Measurements from ENCODE around the gene FAM117A. TPM values are rescaled to one million over a fixed set of nuclear protein-coding genes. Genes with fewer than 3 reads are reported as not detected.

Gene FAM117A, protein sequence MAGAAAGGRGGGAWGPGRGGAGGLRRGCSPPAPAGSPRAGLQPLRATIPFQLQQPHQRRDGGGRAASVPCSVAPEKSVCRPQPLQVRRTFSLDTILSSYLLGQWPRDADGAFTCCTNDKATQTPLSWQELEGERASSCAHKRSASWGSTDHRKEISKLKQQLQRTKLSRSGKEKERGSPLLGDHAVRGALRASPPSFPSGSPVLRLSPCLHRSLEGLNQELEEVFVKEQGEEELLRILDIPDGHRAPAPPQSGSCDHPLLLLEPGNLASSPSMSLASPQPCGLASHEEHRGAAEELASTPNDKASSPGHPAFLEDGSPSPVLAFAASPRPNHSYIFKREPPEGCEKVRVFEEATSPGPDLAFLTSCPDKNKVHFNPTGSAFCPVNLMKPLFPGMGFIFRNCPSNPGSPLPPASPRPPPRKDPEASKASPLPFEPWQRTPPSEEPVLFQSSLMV
- total RNA-seq (12.9 TPM), polyA plus RNA-seq (ENCODE audit: insufficient read depth, low read depth, low replicate concordance) (11.1 TPM)
- long read RNA-seq, donor 1, partial matches to known transcripts: 0 of 2 reads
- long read RNA-seq, donor 1, other reads (novel, unspliced or antisense): 0 of 2 reads
- long read RNA-seq, donor 2, transcript FAM117A-201 (8 exons, 2,365 nt): major isoform, 9 of 17 reads
- long read RNA-seq, donor 2, partial matches to known transcripts: 8 of 17 reads
- long read RNA-seq, donor 2, other reads (novel, unspliced or antisense): 0 of 17 reads
- long read RNA-seq, donor 3, partial matches to known transcripts: 46 of 49 reads
- long read RNA-seq, donor 3, other reads (novel, unspliced or antisense): 0 of 49 reads
- long read RNA-seq, donor 4, partial matches to known transcripts: 0 of 4 reads
- long read RNA-seq, donor 4, other reads (novel, unspliced or antisense): 0 of 4 reads
- long read RNA-seq, donor 5: 0 reads
- long read RNA-seq, donor 6, partial matches to known transcripts: 0 of 1 reads
- long read RNA-seq, donor 6, other reads (novel, unspliced or antisense): 0 of 1 reads
- long read RNA-seq, donor 7, partial matches to known transcripts: 0 of 4 reads
- long read RNA-seq, donor 7, other reads (novel, unspliced or antisense): 4 of 4 reads
- long read RNA-seq, donor 8, transcript FAM117A-201 (8 exons, 2,365 nt): major isoform, 6 of 6 reads
- long read RNA-seq, donor 8, partial matches to known transcripts: 0 of 6 reads
- long read RNA-seq, donor 8, other reads (novel, unspliced or antisense): 0 of 6 reads
- long read RNA-seq, donor 9, partial matches to known transcripts: 0 of 2 reads
- long read RNA-seq, donor 9, other reads (novel, unspliced or antisense): 0 of 2 reads
- long read RNA-seq, donor 10, partial matches to known transcripts: 0 of 4 reads
- long read RNA-seq, donor 10, other reads (novel, unspliced or antisense): 0 of 4 reads

DNA sequence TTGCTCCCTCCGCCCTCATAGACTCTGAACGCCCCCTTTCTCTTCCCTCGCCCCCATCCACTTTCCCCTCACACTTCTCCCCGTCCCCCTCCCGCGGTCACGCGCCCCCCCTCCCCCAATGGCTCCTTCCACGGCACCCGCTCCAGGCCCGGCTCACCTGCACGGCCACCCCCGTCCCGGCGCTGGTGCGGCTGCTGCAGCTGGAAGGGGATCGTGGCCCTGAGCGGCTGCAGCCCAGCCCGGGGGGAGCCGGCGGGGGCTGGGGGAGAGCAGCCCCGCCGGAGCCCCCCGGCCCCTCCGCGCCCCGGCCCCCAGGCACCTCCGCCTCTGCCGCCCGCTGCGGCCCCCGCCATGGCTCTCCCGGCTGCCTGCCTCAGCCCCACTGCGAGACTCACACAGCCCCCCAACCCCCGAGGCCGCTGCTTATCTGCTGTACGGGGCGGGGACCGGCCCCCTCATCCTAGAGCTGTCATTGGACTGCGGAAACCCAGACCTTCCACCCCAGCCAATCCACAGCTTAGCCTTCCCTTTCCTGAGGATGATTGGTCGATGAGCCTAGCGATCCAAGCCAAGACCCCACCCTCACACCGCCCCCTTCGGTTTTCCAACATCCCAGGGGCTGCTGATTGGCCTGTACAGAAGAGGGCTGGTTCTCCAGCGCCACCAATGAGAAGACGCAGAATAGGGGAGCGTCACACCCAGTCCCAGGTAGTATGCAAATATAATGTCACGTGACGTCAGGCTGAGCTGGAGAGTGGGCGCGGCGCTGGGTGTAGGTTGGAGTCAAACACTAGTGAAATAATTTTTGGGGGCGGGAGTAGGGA is at the start of gene FAM117A:
FAM117A (minus strand) TSS at position 397 of the 824 bp plus-strand sequence; CDS start at position 353, 44 bp downstream.
- Histone ChIP-seq H3K9me3 (ENCODE audit: control insufficient read depth in 2 of 3, insufficient read depth in 1 of 3, low read length in 3 of 3) (no peaks in the 10 kb centered on the region), H3K9ac (ENCODE audit: low read length in 3 of 3) (peak within 1 kb of the TSS in 2 of 3 donors; percentile 59 to 68), H3K4me1 (ENCODE audit: control insufficient read depth in 2 of 3, insufficient read depth in 2 of 3, low read depth in 1 of 3, low read length in 3 of 3) (peaks cover 0 to 7% (median 3%) of the 10 kb centered on the region in 3 donors), H3K27me3 (ENCODE audit: control insufficient read depth, insufficient read depth, low read length) (no peaks in the 10 kb centered on the region), H3K27ac (ENCODE audit: low read depth in 2 of 2, low read length in 2 of 2) (no peak within 1 kb of the TSS), H3K4me3 (ENCODE audit: low read length in 3 of 3) (peak within 1 kb of the TSS; percentile 77 to 83 (median 80)), H3K36me3 (ENCODE audit: control insufficient read depth in 2 of 3, insufficient read depth in 3 of 3, low read length in 3 of 3) (no peaks in the 10 kb centered on the region)
- FAIRE-seq: peak; percentile 98
- TF ChIP-seq, protein P1, sequence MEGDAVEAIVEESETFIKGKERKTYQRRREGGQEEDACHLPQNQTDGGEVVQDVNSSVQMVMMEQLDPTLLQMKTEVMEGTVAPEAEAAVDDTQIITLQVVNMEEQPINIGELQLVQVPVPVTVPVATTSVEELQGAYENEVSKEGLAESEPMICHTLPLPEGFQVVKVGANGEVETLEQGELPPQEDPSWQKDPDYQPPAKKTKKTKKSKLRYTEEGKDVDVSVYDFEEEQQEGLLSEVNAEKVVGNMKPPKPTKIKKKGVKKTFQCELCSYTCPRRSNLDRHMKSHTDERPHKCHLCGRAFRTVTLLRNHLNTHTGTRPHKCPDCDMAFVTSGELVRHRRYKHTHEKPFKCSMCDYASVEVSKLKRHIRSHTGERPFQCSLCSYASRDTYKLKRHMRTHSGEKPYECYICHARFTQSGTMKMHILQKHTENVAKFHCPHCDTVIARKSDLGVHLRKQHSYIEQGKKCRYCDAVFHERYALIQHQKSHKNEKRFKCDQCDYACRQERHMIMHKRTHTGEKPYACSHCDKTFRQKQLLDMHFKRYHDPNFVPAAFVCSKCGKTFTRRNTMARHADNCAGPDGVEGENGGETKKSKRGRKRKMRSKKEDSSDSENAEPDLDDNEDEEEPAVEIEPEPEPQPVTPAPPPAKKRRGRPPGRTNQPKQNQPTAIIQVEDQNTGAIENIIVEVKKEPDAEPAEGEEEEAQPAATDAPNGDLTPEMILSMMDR (IDR thresholded peaks at IDR 0.05; ENCODE audit: borderline replicate concordance, extremely low read depth, insufficient read depth): peak; percentile 12
- DNase-seq: peak; percentile 98 to 100 (median 99)
- intact Hi-C loops (cut with DNase I): no loop called here

DNA sequence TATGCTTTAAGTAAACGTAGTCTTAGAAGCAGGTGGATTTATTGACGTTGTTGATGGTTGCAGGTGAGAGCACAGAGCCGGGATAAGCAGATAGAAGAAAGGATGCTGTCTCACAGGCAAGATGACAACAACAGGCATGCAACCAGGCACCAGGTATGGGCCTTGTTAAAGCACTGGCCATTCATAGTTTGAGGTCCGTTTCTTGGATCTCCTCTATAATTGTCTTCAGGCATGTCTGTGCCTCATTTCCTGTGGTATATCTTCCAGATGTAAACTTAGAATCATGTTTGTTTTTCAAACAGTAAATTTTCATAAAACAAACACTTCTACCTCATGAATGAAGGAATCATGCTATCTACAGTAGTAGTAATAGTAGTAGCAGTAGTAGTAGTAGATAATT is 45.1 kb upstream of the FAM117A start:
- Histone ChIP-seq H3K4me3 (ENCODE audit: low read length in 3 of 3) (no peak overlapping the region), H3K9me3 (ENCODE audit: control insufficient read depth in 2 of 3, insufficient read depth in 1 of 3, low read length in 3 of 3) (no peaks in the 10 kb centered on the region), H3K27me3 (ENCODE audit: control insufficient read depth, insufficient read depth, low read length) (no peaks in the 10 kb centered on the region), H3K9ac (ENCODE audit: low read length in 3 of 3) (no peak overlapping the region), H3K4me1 (ENCODE audit: control insufficient read depth in 2 of 3, insufficient read depth in 2 of 3, low read depth in 1 of 3, low read length in 3 of 3) (no peaks in the 10 kb centered on the region), H3K36me3 (ENCODE audit: control insufficient read depth in 2 of 3, insufficient read depth in 3 of 3, low read length in 3 of 3) (peaks cover 8 to 51% (median 24%) of the 10 kb centered on the region in 3 donors), H3K27ac (ENCODE audit: low read depth in 2 of 2, low read length in 2 of 2) (no peak overlapping the region)
- TF ChIP-seq, protein P1 (IDR thresholded peaks at IDR 0.05; ENCODE audit: borderline replicate concordance, extremely low read depth, insufficient read depth): no peak
- DNase-seq (no peak), FAIRE-seq (no peak)
- intact Hi-C loops (cut with DNase I): no loop called here

DNA sequence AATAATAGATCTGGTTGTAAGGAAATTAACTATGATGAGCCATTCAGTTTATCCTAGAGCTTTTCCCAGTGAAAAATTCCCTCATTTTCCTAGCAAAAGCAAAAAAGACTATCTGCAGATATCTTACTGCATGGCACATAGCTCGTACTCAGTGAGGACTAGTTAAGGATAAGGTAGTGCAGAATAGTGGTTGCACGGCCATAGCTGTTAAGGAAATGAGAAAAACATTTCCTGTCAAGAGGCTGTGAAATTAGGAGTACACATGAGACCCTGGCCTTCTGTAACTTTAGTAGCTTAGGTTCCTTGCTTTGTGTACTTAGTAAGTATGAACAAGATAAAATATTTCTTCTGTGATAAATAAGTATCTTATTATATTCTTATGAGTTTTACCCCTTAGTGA is 34.8 kb upstream of the FAM117A start:
- Histone ChIP-seq H3K9ac (ENCODE audit: low read length in 3 of 3) (no peak overlapping the region), H3K27me3 (ENCODE audit: control insufficient read depth, insufficient read depth, low read length) (no peaks in the 10 kb centered on the region), H3K9me3 (ENCODE audit: control insufficient read depth in 2 of 3, insufficient read depth in 1 of 3, low read length in 3 of 3) (no peaks in the 10 kb centered on the region), H3K4me1 (ENCODE audit: control insufficient read depth in 2 of 3, insufficient read depth in 2 of 3, low read depth in 1 of 3, low read length in 3 of 3) (no peaks in the 10 kb centered on the region), H3K4me3 (ENCODE audit: low read length in 3 of 3) (no peak overlapping the region), H3K27ac (ENCODE audit: low read depth in 2 of 2, low read length in 2 of 2) (no peak overlapping the region), H3K36me3 (ENCODE audit: control insufficient read depth in 2 of 3, insufficient read depth in 3 of 3, low read length in 3 of 3) (peaks cover 10 to 41% (median 24%) of the 10 kb centered on the region in 3 donors)
- TF ChIP-seq, protein P1 (IDR thresholded peaks at IDR 0.05; ENCODE audit: borderline replicate concordance, extremely low read depth, insufficient read depth): no peak
- no peak for FAIRE-seq
- DNase-seq: no peak
- intact Hi-C loops (cut with DNase I): no loop called here

All from kidney (tissue), 22 donors.